HepG2 (cell line): ENCODE data around the gene CELF5. TPM values are rescaled to one million over a fixed set of nuclear protein-coding genes. Genes with fewer than 3 reads are reported as not detected.

Experiments
- ATAC-seq: fragments of 200-7000 bp; cut with Tn5 transposase; 3 replicates; pipeline ENCODE4 v1.9.1; 2020; ENCODE audit warnings: mild to moderate bottlenecking, moderate library complexity
- BruUV-seq: library from RNA; stranded (reverse); fragments of 400-500 nt; replicated peaks from 2 replicates; lab custom pipeline; 2021; lab: Mats Ljungman, UMichigan
- CTCF ChIA-PET: fragments of 300-600 bp; formaldehyde crosslinking; extraction: SDS; loops from one replicate; lab custom pipeline; 2021; ENCODE audit warnings: low total read pairs, inconsistent platforms, low intra/inter-chr PET ratio; lab: Yijun Ruan, JAX
- POLR2A ChIA-PET: fragments of 350-600 bp; sonication (Branson Sonifier 250); formaldehyde crosslinking; loops from one replicate; lab custom pipeline; 2020; ENCODE audit warnings: antibody characterized with exemption, inconsistent platforms; lab: Yijun Ruan, JAX
- DNase-seq: peaks from one replicate; pipeline ENCODE4 v3.0.0-alpha.2; 2015; ENCODE audit warnings: low spot score
- FAIRE-seq: peaks from 3 replicates; lab custom pipeline; 2011; peaks lifted over from hg19 to GRCh38; lab: Jason Lieb, UNC
- H2AFZ ChIP-seq: one replicate; pipeline ENCODE4 v1.6.1; 2011; ENCODE audit warnings: low read length, inconsistent platforms
- H3K27ac ChIP-seq: fragments of 300-600 bp; 3 replicates; pipeline ENCODE4 v1.8.0; 2011; ENCODE audit warnings: mixed run types, mild to moderate bottlenecking, mixed read lengths, low read length, inconsistent platforms; ENCODE audit not compliant: insufficient read depth; ENCODE audit errors: extremely low read length
- H3K27me3 ChIP-seq, 2 experiments: fragments of 200-600 bp in 1 of 2; 2 replicates in 1 of 2; 3 replicates in 1 of 2; pipeline versions ENCODE4 v1.6.0 to v1.8.0; 2011; ENCODE audit warnings: low read length in 2 of 2, mild to moderate bottlenecking in 2 of 2, moderate library complexity in 2 of 2, inconsistent platforms in 1 of 2; ENCODE audit not compliant: insufficient read depth in 2 of 2, control insufficient read depth in 1 of 2
- H3K36me3 ChIP-seq, 2 experiments: fragments of 200-600 bp in 1 of 2; replicated peaks in 1 of 2; 2 replicates in 1 of 2; 3 replicates in 1 of 2; pipeline versions ENCODE4 v1.5.1 to v1.8.0; 2011; ENCODE audit warnings: low read length in 2 of 2, inconsistent platforms in 1 of 2; ENCODE audit not compliant: insufficient read depth in 2 of 2, control insufficient read depth in 1 of 2
- H3K4me1 ChIP-seq: 2 replicates; pipeline ENCODE4 v1.5.1; 2012; ENCODE audit warnings: low read length, inconsistent platforms; ENCODE audit not compliant: insufficient read depth
- H3K4me2 ChIP-seq: 2 replicates; pipeline ENCODE4 v1.6.0; 2011; ENCODE audit warnings: low read depth, low read length, inconsistent platforms
- H3K4me3 ChIP-seq, 3 experiments: fragments of 200-600 bp in 1 of 3; sonication (generic), shearing (Covaris generic) in 1 of 3; replicated peaks in 1 of 3; 2 replicates each; pipeline ENCODE4 v1.5.1; 2011 to 2016; ENCODE audit warnings: low read length in 3 of 3, inconsistent platforms in 2 of 3, low read depth in 2 of 3, mild to moderate bottlenecking in 2 of 3, control low read depth in 1 of 3, mixed read lengths in 1 of 3; ENCODE audit not compliant: insufficient read depth in 1 of 3
- H3K79me2 ChIP-seq: one replicate; pipeline ENCODE4 v1.6.1; 2011; ENCODE audit warnings: low read length, inconsistent platforms; ENCODE audit not compliant: insufficient read depth
- H3K9ac ChIP-seq: 2 replicates; pipeline ENCODE4 v1.6.0; 2011; ENCODE audit warnings: mild to moderate bottlenecking, low read depth, low read length, inconsistent platforms; ENCODE audit not compliant: insufficient read depth
- H3K9me3 ChIP-seq: 2 replicates; pipeline ENCODE4 v1.5.1; 2012; ENCODE audit warnings: mild to moderate bottlenecking, low read length
- H4K20me1 ChIP-seq: 2 replicates; pipeline ENCODE4 v1.6.0; 2011; ENCODE audit warnings: inconsistent platforms, mild to moderate bottlenecking, low read length, moderate library complexity; ENCODE audit not compliant: insufficient read depth
- NFATC3 ChIP-seq: sonication (generic); formaldehyde crosslinking; IDR thresholded peaks from 2 replicates; pipeline ENCODE4 v1.5.1; 2020; ENCODE audit warnings: mild to moderate bottlenecking, missing genetic modification reagents
- NR2F1 ChIP-seq, 2 experiments: fragments of 450-650 bp in 1 of 2; formaldehyde crosslinking in 1 of 2; IDR thresholded peaks; 2 replicates each; pipeline versions ENCODE4 v1.5.0 to v1.6.1; 2016 to 2020; ENCODE audit warnings: mild to moderate bottlenecking in 1 of 2, missing compliant biosample characterization in 1 of 2, missing genetic modification reagents in 1 of 2, moderate library complexity in 1 of 2
- ZFX ChIP-seq: sonication (generic); formaldehyde crosslinking; IDR thresholded peaks from 2 replicates; pipeline ENCODE4 v1.4.0; 2020; ENCODE audit warnings: mild to moderate bottlenecking, low read depth, missing genetic modification reagents, moderate library complexity
- ZNF451 ChIP-seq: sonication (generic); formaldehyde crosslinking; IDR thresholded peaks from 2 replicates; pipeline ENCODE4 v1.5.0; 2020; ENCODE audit warnings: mild to moderate bottlenecking, missing genetic modification reagents
- ZNF570 ChIP-seq: sonication (generic); formaldehyde crosslinking; IDR thresholded peaks from 2 replicates; pipeline ENCODE4 v1.4.0; 2020; ENCODE audit warnings: mild to moderate bottlenecking, missing genetic modification reagents, borderline replicate concordance
- WGBS: methylation state at CpG from one replicate; pipeline ENCODE4 v1.1.6; 2017; ENCODE audit warnings: low lambda C conversion rate; 5-methylcytosine and 5-hydroxymethylcytosine counted together
- in situ Hi-C: cut with HindIII; loops from 2 replicates; pipeline ENCODE4 v1.10.0; 2017; ENCODE audit warnings: low pct_unique_long_range_greater_than_20kb; ENCODE audit not compliant: extremely low pct_ligation_motif_present
- intact Hi-C: fragments of 100-400 bp; cut with micrococcal nuclease; formaldehyde crosslinking; loops from one replicate; pipeline ENCODE4 v1.10.0; 2022; ENCODE audit not compliant: unreplicated experiment
- polyA plus RNA-seq, 8 experiments: library from polyadenylated mRNA; depleted of rRNA in 3 of 8; stranded (reverse) in 7 of 8; unstranded in 1 of 8; fragments of >200 nt; fragmentation: Illumina TruSeq in 4 of 8; extraction: Trizol in 4 of 8; gene quantifications; 2 replicates each; pipeline versions ENCODE4 v1.2.1 to v1.2.3, GENCODE V29; 2011 to 2016; ENCODE audit warnings: low read depth in 4 of 8, missing spikeins in 1 of 8, mixed read lengths in 1 of 8; ENCODE audit not compliant: insufficient read depth in 1 of 8
- total RNA-seq, 5 experiments: library from RNA; depleted of rRNA; stranded (reverse); fragments of >200 nt; fragmentation: Illumina TruSeq; extraction: Trizol; gene quantifications; 2 replicates each; pipeline ENCODE4 v1.2.3, GENCODE V29; 2016; ENCODE audit warnings: low read depth in 1 of 5
- TF ChIP-seq, protein P1 (sequence below): sonication (generic); formaldehyde crosslinking; IDR thresholded peaks from 2 replicates; pipeline ENCODE4 v1.4.0; 2020; ENCODE audit warnings: mild to moderate bottlenecking, low read depth, missing genetic modification reagents
- TF ChIP-seq, protein P2 (sequence below): sonication (generic); formaldehyde crosslinking; IDR thresholded peaks from 2 replicates; pipeline ENCODE4 v1.5.1; 2020; ENCODE audit warnings: missing genetic modification reagents, mild to moderate bottlenecking, borderline replicate concordance
- TF ChIP-seq, protein P3 (sequence below): sonication (generic); formaldehyde crosslinking; IDR thresholded peaks from 2 replicates; pipeline ENCODE4 v1.5.0; 2020; ENCODE audit warnings: mild to moderate bottlenecking, missing genetic modification reagents
- TF ChIP-seq, protein P4 (sequence below), 2 experiments: fragments of 450-650 bp in 1 of 2; sonication (generic) in 1 of 2; formaldehyde crosslinking in 1 of 2; IDR thresholded peaks; 2 replicates each; pipeline versions ENCODE4 v1.6.1 to v1.8.0; 2016 to 2022; ENCODE audit warnings: antibody characterized with exemption in 1 of 2, mild to moderate bottlenecking in 1 of 2, missing genetic modification reagents in 1 of 2

The CELF5 gene
- total and polyA plus RNA-seq, 2 of the 13 experiments (the other 11 are each of a cell fraction or from before 2014, with no cell fraction given), result 0.31 to 0.84 TPM

DNA sequence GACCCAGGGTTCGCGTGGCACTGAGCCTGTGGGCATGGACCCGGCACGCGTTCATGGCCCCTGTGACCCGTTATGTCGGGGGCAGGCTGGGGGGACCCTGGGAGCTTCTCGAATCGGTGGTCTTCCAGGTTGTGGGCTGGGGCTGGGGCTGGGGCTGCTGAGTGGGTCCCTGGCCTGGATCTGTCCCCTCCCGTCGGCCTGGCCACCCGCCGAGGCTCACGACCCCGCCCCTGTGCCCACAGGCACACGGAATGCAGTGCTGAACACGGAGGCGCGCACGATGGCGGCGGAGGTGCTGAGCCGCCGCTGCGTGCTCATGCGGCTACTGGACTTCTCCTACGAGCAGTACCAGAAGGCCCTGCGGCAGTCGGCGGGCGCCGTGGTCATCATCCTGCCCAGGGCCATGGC is 32.2 kb upstream of the CELF5 start (continued):
- TF ChIP-seq, protein P1, sequence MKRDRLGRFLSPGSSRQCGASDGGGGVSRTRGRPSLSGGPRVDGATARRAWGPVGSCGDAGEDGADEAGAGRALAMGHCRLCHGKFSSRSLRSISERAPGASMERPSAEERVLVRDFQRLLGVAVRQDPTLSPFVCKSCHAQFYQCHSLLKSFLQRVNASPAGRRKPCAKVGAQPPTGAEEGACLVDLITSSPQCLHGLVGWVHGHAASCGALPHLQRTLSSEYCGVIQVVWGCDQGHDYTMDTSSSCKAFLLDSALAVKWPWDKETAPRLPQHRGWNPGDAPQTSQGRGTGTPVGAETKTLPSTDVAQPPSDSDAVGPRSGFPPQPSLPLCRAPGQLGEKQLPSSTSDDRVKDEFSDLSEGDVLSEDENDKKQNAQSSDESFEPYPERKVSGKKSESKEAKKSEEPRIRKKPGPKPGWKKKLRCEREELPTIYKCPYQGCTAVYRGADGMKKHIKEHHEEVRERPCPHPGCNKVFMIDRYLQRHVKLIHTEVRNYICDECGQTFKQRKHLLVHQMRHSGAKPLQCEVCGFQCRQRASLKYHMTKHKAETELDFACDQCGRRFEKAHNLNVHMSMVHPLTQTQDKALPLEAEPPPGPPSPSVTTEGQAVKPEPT (CRISPR knock-in tag), result no peak
- TF ChIP-seq, protein P2, sequence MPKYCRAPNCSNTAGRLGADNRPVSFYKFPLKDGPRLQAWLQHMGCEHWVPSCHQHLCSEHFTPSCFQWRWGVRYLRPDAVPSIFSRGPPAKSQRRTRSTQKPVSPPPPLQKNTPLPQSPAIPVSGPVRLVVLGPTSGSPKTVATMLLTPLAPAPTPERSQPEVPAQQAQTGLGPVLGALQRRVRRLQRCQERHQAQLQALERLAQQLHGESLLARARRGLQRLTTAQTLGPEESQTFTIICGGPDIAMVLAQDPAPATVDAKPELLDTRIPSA (CRISPR knock-in tag), result no peak

DNA sequence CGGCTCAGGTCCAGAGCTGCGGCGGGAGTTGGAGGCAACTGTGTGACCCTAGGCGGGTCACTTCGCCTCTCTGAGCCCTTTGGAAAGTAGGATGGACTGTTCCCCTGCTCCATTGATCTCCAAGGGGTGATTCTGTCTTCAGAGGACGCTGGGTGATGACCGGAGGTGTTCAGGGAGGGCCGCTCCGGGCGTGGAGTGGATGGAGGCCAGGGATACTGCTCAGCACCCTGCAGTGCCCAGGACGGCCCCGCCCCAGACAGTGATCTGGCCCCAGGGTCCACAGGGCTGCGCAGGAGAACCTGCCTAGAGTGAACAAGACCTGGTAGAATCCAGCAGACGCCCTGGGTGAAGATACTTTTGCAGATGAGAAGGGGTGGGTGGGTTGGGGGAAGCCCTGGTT is 31.8 kb upstream of the CELF5 start:
- no peak overlapping the region for H3K27ac ChIP-seq
- intact Hi-C loops (no loop called here), in situ Hi-C loops (no loop called here)
- H3K36me3 ChIP-seq, result peaks cover 5 to 15% of the 10 kb centered on the region in 2 experiments; a peak in 3 of 5 replicates
- H3K9ac ChIP-seq, result no peak overlapping the region
- H2AFZ ChIP-seq, result no peak overlapping the region
- POLR2A ChIA-PET, result no interaction called here
- FAIRE-seq (no peak), DNase-seq (no peak), ATAC-seq (no peak)
- CTCF ChIA-PET, result no interaction called here
- no peaks in the 10 kb centered on the region for H4K20me1 ChIP-seq
- no peaks in the 10 kb centered on the region for H3K9me3 ChIP-seq
- BruUV-seq, result no TSS peak
- H3K4me3 ChIP-seq, result no peak overlapping the region
- no peaks in the 10 kb centered on the region for H3K27me3 ChIP-seq
- no CpG with 5 or more reads among the region's 14 CpGs for WGBS
- H3K79me2 ChIP-seq, result peaks cover 27% of the 10 kb centered on the region
- H3K4me1 ChIP-seq, result peaks cover 13% of the 10 kb centered on the region
- no peak overlapping the region for H3K4me2 ChIP-seq
- no peak for TF ChIP-seq NR2F1 (CRISPR knock-in tag; IDR thresholded peaks at IDR 0.05)
- TF ChIP-seq ZFX (CRISPR knock-in tag), result no peak
- no peak for TF ChIP-seq NFATC3 (CRISPR knock-in tag)
- TF ChIP-seq ZNF570 (CRISPR knock-in tag), result no peak
- no peak for TF ChIP-seq ZNF451 (CRISPR knock-in tag)
- TF ChIP-seq, protein P3, sequence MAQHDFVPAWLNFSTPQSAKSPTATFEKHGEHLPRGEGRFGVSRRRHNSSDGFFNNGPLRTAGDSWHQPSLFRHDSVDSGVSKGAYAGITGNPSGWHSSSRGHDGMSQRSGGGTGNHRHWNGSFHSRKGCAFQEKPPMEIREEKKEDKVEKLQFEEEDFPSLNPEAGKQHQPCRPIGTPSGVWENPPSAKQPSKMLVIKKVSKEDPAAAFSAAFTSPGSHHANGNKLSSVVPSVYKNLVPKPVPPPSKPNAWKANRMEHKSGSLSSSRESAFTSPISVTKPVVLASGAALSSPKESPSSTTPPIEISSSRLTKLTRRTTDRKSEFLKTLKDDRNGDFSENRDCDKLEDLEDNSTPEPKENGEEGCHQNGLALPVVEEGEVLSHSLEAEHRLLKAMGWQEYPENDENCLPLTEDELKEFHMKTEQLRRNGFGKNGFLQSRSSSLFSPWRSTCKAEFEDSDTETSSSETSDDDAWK (CRISPR knock-in tag), result no peak
- TF ChIP-seq, protein P4, sequence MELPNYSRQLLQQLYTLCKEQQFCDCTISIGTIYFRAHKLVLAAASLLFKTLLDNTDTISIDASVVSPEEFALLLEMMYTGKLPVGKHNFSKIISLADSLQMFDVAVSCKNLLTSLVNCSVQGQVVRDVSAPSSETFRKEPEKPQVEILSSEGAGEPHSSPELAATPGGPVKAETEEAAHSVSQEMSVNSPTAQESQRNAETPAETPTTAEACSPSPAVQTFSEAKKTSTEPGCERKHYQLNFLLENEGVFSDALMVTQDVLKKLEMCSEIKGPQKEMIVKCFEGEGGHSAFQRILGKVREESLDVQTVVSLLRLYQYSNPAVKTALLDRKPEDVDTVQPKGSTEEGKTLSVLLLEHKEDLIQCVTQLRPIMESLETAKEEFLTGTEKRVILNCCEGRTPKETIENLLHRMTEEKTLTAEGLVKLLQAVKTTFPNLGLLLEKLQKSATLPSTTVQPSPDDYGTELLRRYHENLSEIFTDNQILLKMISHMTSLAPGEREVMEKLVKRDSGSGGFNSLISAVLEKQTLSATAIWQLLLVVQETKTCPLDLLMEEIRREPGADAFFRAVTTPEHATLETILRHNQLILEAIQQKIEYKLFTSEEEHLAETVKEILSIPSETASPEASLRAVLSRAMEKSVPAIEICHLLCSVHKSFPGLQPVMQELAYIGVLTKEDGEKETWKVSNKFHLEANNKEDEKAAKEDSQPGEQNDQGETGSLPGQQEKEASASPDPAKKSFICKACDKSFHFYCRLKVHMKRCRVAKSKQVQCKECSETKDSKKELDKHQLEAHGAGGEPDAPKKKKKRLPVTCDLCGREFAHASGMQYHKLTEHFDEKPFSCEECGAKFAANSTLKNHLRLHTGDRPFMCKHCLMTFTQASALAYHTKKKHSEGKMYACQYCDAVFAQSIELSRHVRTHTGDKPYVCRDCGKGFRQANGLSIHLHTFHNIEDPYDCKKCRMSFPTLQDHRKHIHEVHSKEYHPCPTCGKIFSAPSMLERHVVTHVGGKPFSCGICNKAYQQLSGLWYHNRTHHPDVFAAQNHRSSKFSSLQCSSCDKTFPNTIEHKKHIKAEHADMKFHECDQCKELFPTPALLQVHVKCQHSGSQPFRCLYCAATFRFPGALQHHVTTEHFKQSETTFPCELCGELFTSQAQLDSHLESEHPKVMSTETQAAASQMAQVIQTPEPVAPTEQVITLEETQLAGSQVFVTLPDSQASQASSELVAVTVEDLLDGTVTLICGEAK (IDR thresholded peaks at IDR 0.05), result no peak
- TF ChIP-seq, protein P4 (CRISPR knock-in tag; IDR thresholded peaks at IDR 0.05), result no peak
